ENCODE measurements around the gene GRID2. TPM values are rescaled to one million over a fixed set of nuclear protein-coding genes. Genes with fewer than 3 reads are reported as not detected.

The GRID2 gene
- total and polyA plus RNA-seq, 9 of the 15 experiments (the other 6 are each of a cell fraction or from before 2014, with no cell fraction given), result 0.04 TPM; not detected in 7

GRCh38 chr4:93740890-93741289, 1437.1 kb downstream of the GRID2 start:
- Histone ChIP-seq H3K27ac (ENCODE audit: extremely low read depth, low read depth, low read length) (no peak overlapping the region), H3K4me1 (replicated peaks in 1 of 2; ENCODE audit: control insufficient read depth in 2 of 2, insufficient read depth in 2 of 2, low read length in 2 of 2) (no peaks in the 10 kb centered on the region), H3K36me3 (ENCODE audit: control insufficient read depth, insufficient read depth, low read length) (no peaks in the 10 kb centered on the region), H3K4me2 (ENCODE audit: insufficient read depth, low read length) (no peak overlapping the region), H3K79me2 (ENCODE audit: control insufficient read depth, insufficient read depth, low read length) (no peaks in the 10 kb centered on the region), H3K9me1 (ENCODE audit: control insufficient read depth, insufficient read depth, low read length) (no peaks in the 10 kb centered on the region), H3K4me3 (no peak overlapping the region), H3K9ac (ENCODE audit: insufficient read depth in 1 of 2, low read depth in 2 of 2, low read length in 2 of 2) (no peak overlapping the region), H4K20me1 (replicated peaks; ENCODE audit: control insufficient read depth, insufficient read depth, low read length) (no peaks in the 10 kb centered on the region), H2AFZ (ENCODE audit: low read depth, low read length) (no peak overlapping the region), H3K9me3 (replicated peaks; ENCODE audit: control insufficient read depth, insufficient read depth, low read depth, low read length) (0 out of 2 replicates have a peak, but pooled peaks cover 2% of the 10 kb centered on the region), H3K27me3 (ENCODE audit: control insufficient read depth in 2 of 2, insufficient read depth in 2 of 2, low read length in 2 of 2) (no peaks in the 10 kb centered on the region)
- TF ChIP-seq HMGXB4 (CRISPR knock-in tag; IDR thresholded peaks at IDR 0.05) (no peak), XRCC5 (IDR thresholded peaks at IDR 0.05; ENCODE audit: low read depth, low read length) (no peak), NR2F6 (CRISPR knock-in tag; IDR thresholded peaks at IDR 0.05) (no peak), SMAD2 (IDR thresholded peaks at IDR 0.05; ENCODE audit: low read depth, low read length) (no peak), EZH2 (IDR thresholded peaks at IDR 0.05; ENCODE audit: borderline replicate concordance, low read depth, low read length) (no peak), ZNF384 (IDR thresholded peaks at IDR 0.05; ENCODE audit: low read depth, low read length) (no peak), DNMT1 (IDR thresholded peaks at IDR 0.05) (no peak), TAF9B (IDR thresholded peaks at IDR 0.05; ENCODE audit: partially characterized antibody) (no peak)
- TF ChIP-seq, protein P1, sequence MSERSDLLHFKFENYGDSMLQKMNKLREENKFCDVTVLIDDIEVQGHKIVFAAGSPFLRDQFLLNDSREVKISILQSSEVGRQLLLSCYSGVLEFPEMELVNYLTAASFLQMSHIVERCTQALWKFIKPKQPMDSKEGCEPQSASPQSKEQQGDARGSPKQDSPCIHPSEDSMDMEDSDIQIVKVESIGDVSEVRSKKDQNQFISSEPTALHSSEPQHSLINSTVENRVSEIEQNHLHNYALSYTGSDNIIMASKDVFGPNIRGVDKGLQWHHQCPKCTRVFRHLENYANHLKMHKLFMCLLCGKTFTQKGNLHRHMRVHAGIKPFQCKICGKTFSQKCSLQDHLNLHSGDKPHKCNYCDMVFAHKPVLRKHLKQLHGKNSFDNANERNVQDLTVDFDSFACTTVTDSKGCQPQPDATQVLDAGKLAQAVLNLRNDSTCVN (CRISPR knock-in tag; IDR thresholded peaks at IDR 0.05), result no peak
- POLR2A ChIA-PET, result no interaction called here
- intact Hi-C loops (cut with micrococcal nuclease) (no loop called here), in situ Hi-C loops (cut with MboI) (no loop called here)
- no peak for ATAC-seq
- no peak for FAIRE-seq
- no peak for DNase-seq (ENCODE audit: extremely low read depth in 1 of 4, low spot score in 3 of 4)
- BruUV-seq (replicated peaks), result no TSS peak
- CTCF ChIA-PET (ENCODE audit: low intra/inter-chr PET ratio), result no interaction called here
